Measurements from ENCODE around the gene IGF2BP1.
"Not testable (repeated sequence)": the region's sequence is repeated elsewhere in the genome, so short reads cannot be mapped to it uniquely, and the experiment has no call there.

IGF2BP1 gene

DNA sequence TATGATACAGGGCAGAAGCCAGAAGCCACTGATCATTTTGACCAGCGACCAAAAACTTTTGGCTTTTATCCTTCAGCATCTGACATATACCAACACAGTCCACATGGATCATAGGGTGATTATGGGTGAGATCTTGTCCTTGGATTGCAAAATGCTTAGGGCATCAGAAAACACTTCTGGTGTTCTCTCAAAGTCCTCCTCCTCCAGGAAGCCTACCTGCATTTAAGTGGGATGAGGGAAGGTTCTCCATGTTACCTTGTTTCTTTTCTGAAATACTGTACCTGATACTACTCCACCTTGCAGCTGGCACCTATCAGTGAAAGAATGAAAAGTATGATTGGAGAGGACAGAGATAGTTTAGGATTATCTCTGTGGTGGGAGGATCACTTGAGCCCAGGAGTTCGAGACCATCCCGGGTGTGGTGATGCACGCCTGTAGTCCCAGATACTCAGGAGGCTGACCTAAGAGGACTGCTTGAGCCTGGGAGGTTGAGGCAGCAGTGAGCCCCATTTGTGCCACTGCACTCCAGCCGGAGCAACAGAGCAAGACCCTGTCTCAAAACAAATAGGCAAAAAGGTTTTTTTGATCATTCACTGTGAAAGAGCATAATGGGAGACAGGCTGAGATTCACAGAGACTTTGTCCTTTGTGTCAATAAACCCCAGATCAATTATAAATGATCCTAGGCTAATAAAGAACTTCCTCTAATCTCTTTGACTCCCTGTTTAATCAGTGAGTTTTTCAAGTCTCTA is 88.6 kb downstream of the IGF2BP1 start:
- DNase-seq (ENCODE audit: extremely low spot score, insufficient read length, low read depth) (no peak), FAIRE-seq (no peak)

DNA sequence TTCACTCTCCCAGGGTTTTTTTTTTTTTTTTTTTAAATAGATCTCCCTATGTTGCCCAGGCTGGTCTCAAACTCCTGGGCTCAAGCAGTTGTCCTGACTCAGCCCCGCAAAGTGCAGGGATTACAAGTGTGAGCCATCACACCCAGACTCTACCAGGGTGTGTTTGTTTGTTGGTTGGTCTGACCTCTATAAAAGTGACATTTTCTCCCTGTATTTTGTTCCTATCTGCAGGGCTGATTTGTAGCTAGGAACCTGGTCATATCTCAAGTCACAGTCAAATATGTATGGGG is 89.1 kb downstream of the IGF2BP1 start:
- no peak for DNase-seq (ENCODE audit: extremely low spot score, insufficient read length, low read depth)
- FAIRE-seq = no peak

GRCh38 chr17:49086649-49087048 is 89.5 kb downstream of the IGF2BP1 start:
- FAIRE-seq = no peak
- DNase-seq (ENCODE audit: extremely low spot score, insufficient read length, low read depth) = no peak

- DNase-seq (ENCODE audit: extremely low spot score, insufficient read length, low read depth) (no peak), FAIRE-seq (no peak)
Measured at GRCh38 chr17:49089094-49089493, 91.9 kb downstream of the IGF2BP1 start.

DNA sequence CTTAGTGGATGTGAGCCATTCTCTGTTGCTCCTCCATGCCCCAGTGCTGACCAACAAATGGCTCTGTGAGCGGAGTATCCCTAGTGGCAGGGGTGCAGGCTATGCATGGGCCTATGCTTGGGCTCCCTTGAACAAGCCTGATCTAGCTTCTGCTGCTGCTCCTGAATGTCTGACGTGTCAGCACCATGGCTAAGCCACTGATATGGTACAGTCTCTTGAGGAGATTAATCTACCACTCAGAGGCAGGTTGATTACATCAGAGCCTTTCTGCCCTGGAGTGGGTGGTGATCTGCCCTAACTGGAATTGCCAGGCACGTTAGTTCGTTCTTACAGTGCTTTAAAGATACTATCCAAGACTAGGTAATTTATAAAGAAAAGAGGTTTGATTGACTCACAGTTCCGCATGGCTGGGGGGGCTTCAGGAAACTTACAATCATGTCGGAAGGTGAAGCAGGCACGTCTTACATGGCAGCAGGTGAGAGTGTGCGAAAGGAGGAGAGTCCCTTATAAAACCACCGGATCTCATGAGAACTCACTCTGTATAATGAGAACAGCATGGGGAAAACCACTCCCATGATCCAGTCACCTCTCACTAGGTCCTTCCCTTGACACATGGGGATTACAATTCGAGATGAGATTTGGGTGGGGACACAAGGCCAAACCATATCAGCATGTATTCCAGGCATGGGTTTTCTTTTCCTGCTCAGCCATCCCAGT is 93.9 kb downstream of the IGF2BP1 start:
- FAIRE-seq = no peak

DNA sequence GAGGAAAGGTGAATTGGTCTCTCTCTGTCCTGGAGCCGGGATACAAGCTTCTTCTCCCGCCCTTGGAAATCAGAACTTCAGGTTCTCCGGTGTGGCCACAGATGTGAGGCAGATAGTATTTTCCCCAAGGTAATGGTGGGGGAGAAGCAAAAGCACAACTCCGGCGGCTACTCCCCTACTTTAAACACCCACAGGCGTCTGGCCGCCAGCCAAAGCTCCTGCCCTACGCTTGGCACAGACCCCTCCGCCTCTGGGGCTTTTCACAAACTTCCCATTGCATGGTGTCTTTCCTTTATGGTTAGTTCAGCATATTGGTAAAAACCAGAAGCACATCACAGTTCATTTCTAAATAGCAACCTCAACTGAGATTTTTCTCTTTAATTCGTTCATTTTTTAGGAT is 95.9 kb downstream of the IGF2BP1 start:
- DNase-seq (ENCODE audit: extremely low spot score, insufficient read length, low read depth) (no peak), FAIRE-seq (no peak)

More for the DNA sequence above, 93.9 kb downstream of the IGF2BP1 start:
- no peak for DNase-seq (ENCODE audit: extremely low spot score, insufficient read length, low read depth)

GRCh38 chr17:49100601-49101000 is 103.4 kb downstream of the IGF2BP1 start:
- no peak for FAIRE-seq
- no peak for DNase-seq (ENCODE audit: extremely low spot score, insufficient read length, low read depth)

DNA sequence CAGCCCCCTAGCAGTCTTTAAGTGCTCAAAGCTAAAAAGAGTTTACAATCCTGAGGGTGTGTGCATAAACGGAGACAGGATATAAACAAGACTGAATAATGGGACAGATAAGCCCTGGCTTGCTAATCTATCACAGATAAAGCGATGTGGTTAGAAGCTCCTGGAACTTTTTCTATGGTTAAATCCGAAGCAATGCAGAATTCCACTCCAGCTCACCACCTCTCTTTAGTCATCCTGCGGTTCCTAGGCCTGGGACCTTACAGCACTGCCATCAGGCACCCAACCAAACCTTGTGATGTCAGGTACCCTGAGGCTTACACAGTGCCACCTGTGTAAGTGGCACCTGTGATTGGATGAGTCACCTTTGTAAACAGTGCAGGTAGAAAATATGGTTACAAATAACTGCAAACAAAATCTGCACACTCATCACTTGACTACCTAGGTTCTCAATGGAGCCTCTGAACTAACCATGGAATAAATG is 103.9 kb downstream of the IGF2BP1 start:
- DNase-seq (ENCODE audit: extremely low spot score, insufficient read length, low read depth) (no peak), FAIRE-seq (no peak)

DNA sequence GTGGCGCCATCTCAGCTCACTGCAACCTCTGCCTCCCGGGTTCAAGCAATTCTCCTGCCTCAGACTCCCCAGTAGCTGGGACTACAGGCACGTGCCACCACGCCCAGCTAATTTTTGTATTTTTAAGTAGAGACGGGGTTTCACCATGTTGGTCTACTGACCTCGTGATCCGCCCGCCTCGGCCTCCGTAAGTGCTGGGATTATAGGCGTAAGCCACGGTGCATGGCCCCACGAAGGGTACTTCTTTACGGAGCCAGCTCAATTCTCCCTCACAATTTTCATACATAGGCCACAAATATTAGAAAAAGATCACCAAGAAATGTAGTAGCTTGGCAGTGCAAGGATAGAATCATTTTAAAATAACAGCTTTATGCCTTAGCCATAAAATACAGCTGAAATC is 106.2 kb downstream of the IGF2BP1 start:
- FAIRE-seq; DNase-seq (ENCODE audit: extremely low spot score, insufficient read length, low read depth): not testable (repeated sequence)

- no peak for FAIRE-seq
- no peak for DNase-seq (ENCODE audit: extremely low spot score, insufficient read length, low read depth)
Measured at GRCh38 chr17:49104511-49105074, 107.4 kb downstream of the IGF2BP1 start.

All from GM18507 (cell line).